ENCODE measurements around the gene DNAH8.

The DNAH8 gene

DNA sequence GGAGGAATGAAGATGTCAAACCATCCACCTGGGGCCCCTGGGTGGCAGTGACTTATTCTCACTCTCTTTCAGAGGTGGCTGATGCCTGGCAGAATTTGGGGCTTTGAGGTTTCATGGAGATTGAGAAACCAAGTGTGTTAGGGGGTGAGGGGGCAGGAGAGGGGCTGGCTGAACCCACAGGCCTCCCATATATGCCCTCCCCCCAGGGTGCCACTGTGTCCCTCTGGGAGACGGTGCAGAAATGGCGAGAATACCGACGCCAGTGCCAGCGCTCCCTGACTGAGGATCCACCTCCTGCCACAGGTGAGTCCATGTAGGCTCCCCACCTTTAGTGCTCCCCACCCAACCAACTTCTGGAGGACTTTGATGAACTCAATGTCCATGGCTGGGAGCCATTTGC, 341.1 kb downstream of the DNAH8 start:
- DNase-seq = no peak

- DNase-seq = no peak
Measured at GRCh38 chr6:39056681-39057080, 341.6 kb downstream of the DNAH8 start.

DNA sequence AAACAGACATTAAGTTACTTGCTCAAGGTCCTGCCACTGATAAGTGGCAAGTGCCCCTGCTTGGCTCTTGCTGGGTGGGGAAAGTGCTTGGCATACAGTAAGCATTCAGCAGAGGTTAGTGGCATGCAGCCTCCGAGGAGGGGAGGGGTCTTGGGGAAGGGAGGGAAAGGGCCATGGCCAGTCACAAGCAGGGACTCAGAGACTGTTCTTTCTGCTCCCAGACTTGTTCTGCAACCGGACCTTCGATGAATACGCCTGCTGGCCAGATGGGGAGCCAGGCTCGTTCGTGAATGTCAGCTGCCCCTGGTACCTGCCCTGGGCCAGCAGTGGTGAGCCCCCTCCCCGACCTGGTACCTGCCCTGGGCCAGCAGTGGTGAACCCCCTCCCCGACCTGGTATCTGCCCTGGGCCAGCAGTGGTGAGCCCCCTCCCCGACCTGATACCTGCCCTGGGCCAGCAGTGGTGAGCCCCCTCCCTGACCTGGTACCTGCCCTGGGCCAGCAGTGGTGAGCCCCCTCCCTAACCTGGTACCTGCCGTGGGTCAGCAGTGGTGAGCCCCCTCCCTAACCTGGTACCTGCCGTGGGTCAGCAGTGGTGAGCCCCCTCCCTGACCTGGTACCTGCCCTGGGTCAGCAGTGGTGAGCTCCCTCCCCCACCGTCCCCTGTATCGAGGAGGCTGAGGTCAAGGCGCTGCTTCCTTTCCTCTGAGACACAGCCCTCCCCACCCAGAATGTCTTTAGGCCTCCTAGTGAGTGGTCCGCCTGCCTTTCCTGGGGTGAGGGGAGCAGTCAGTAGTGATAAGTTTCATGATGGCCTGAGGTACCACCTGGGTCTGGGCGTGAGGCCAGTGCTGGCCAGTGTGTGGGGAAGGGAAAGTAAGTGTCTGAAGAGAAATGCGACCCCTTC, 342.4 kb downstream of the DNAH8 start:
- no peak for DNase-seq

DNA sequence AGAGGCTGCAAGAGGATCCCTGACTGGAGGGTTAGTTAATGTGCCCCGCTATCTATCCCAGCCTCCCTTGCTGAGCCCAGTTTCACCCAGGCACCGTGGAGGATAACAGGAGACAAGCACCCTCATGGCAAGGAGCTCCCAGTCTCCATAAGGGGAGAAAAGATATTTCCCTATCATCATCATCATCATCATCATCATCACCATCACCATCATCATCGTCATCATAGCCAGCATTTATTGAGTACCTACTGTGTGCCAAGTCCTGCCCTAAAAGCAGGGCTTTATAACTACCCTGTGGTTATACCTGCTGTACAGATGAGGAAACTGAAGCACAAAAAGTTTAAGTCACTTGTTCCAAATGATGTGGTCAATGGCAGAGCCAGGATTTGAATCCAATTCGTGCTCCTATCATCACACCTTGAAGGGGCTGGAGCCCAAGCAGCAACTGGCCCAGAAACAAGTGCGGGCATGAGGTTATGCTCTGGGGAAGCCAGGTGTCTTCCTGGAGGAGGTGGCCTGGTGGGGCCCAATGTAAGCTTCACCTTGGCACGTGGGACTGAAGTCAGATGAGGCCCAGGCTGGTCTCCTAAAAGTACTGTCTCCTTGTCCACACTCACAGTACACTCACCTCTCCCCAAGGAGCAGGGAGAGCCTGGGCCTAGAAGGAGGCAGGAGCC, 343.5 kb downstream of the DNAH8 start:
- no peak for DNase-seq

- no peak for DNase-seq
Measured at GRCh38 chr6:39059496-39060310, 344.6 kb downstream of the DNAH8 start.

DNA sequence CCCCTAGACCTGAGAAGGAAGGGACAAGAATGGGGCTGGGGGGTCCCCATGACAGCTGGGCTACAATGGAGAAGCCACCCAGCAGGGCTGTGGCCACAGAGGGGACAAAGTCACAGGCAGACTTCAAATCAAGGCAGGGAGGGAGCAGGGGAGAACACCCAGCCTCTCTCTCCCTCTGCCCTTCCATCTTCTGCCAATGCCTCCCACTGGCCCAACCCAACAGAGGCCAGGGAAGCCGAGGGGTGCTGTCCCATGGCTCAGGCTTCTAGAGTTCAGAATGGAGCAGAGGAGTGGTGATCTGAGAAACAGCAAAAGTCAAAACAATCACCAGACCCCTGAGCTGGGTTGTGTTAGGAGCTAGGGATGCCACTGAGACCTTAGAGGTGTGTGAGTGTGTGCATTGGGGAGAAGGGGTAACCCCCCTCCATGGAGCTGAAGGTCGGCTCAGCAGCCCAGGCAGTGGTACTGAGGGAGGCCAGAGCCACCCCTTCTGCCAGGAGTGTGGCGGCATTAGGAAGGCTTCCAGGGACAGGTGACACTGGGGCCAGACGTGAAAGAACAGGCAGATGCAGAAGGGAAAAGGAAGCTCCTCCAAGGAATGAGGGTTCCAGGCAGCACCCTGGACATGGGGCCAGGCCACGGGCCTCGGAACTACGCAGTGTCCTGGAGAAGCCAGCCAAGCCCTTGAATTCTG, 345.5 kb downstream of the DNAH8 start:
- no peak for DNase-seq

- no peak for DNase-seq
Measured at GRCh38 chr6:39061182-39061581, 346.1 kb downstream of the DNAH8 start.

- no peak for DNase-seq
Measured at GRCh38 chr6:39061588-39061987, 346.5 kb downstream of the DNAH8 start.

DNA sequence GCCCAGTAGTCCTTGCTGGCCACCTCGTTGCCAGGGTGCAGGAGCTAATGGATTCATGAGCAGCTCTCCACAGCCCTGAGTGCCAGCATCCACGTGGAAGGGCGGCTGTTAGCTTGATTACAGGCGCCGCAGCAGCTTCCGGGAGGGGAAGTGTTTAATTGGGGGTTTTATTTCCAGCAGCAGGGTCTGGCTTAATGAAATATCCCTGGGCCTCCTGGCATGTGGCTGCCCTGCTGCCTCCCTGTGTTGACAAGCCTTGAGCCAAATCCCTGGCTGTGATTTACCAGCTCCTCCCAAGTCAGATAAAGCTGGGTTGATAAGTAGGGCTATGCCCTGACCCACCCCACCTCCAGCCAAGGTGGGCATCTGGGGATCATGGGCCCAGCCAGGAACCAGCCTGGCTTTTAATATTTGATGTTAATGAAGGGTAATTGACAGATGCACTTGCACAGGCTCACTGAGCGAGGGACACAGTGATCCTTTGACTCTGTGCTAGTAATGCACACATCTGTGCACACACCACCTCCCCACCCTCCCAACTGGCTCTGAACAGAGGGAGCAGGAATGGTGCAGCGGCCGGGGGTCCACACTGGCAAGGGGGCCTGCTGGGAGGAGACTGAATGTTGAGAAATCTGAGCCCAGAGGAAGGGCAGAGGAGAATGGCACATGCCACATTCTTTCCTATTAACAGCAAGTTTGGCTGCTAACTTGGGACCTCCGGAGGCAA, 347.1 kb downstream of the DNAH8 start:
- DNase-seq = no peak

DNA sequence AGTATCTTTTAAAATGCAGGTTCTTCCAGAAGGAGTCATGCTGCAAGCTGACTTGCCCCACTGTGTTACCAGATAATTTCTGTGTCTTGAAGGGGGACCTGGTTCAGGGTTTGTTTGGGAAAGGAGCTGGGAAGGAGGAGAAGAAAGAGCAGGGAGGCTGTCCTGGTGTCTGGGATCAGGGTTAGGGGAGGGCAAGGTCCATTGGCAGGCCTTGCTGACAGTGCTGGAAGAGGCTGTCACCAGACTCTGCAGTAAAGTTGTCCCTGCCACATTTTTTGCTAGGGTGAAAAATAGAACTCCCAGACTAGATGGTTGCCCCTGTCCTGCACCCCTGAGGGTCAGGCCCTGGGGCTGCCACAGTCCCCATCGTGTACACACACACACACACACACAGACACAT, 348.4 kb downstream of the DNAH8 start:
- DNase-seq = no peak

DNA sequence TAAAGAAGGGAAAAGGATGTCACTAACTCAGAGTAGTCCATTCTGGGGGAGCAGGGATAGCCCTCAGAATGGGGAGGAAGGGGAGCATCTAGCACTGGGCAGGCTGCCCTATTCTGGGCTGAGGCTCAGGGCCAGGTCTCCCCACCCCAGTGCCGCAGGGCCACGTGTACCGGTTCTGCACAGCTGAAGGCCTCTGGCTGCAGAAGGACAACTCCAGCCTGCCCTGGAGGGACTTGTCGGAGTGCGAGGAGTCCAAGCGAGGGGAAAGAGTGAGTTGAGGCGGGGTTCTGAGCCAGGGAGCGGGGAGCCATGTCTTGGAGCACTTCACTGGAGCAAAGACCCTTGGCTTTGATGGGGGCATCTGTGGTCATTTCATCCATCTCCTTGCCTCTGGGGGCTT, 350.4 kb downstream of the DNAH8 start:
- no peak for DNase-seq

- no peak for DNase-seq
Measured at GRCh38 chr6:39068391-39068790, 353.3 kb downstream of the DNAH8 start.

DNA sequence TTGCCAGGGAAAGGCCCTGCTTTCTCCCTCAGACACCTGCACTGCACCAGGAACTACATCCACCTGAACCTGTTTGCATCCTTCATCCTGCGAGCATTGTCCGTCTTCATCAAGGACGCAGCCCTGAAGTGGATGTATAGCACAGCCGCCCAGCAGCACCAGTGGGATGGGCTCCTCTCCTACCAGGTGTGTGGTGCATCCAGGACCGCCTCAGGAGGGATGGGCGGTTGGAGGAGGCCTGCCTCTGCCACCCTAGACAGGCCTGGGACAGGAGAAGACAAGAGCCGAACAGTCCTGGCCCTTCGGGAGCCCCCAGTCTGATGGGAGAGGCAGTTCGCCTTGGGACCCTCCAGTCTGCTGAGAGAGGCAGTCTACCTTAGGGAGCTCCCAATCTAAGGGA, 357.7 kb downstream of the DNAH8 start:
- DNase-seq = no peak

DNA sequence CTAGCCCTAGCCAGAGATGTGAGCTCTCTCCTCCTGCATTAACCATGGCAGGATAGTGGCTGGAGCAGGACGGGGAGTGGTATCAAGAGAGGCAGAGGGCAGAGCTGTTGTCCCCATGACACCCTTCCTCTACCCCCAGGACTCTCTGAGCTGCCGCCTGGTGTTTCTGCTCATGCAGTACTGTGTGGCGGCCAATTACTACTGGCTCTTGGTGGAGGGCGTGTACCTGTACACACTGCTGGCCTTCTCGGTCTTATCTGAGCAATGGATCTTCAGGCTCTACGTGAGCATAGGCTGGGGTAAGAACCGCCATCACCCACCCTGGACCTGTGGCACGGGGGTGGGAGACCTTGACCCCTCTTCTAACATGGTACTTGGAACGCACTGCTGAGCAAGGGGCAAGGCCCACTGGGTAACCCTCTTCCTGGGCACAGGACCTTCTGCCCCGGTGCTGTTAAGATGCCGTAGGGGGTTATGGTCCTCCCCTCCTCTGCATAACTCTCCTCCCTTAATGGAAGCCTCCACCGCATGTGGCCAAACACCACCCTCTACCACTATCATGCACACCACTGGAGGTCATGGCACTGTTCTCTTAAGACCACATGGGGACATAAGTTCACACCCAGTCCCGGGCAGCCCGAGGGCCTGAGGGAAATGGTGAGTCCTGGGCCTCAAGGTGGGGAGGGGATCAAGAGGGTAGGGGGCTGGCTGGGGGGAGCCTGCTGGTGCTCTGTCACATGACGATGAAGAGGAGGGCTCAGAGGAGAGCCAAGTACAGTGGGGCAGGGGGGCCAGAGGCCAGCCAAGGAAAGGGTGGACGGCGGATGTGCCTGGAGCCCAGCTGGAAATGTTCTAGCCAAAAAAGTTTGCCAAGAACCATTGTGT, 358.6 kb downstream of the DNAH8 start:
- DNase-seq = no peak

DNA sequence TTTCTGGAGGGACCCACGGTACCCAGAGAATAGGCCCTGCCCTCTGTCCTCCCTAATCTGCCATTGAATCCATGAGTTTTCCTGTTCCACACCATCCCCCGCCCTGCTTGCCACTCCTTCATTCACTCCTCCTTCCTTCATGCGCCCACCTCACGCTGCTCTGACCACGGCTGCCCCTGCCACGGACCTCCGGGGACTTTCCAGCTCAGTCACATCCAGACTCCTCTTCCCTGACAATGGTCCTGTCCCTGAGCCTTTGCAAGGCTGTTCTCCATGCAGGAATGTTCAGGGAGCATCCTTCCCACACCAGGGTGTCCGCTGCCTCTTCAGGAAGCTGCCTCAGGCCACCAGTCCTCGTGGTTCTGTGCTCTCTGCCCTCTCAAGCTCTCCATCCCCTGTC, 359.4 kb downstream of the DNAH8 start:
- DNase-seq = no peak

- DNase-seq = no peak
Measured at GRCh38 chr6:39075010-39075686, 360.0 kb downstream of the DNAH8 start.

GRCh38 chr6:39075807-39076622, 360.9 kb downstream of the DNAH8 start:
- DNase-seq = no peak

- DNase-seq = no peak
Measured at GRCh38 chr6:39076623-39077535, 361.8 kb downstream of the DNAH8 start.

Measured in activated CD4-positive, alpha-beta T cell treated with anti-CD3 and anti-CD28 coated beads for 48 hours (primary cell).